WTC11 (cell line): ENCODE data around the gene PAM16. TPM values are rescaled to one million over a fixed set of nuclear protein-coding genes. Genes with fewer than 3 reads are reported as not detected.

Experiments used
- ATAC-seq: fragments of 200-7000 bp; cut with Tn5 transposase; 2 replicates; pipeline ENCODE4 v1.10.0; 2021; ENCODE audit warnings: mild to moderate bottlenecking, moderate library complexity
- CTCF ChIA-PET: fragments of 300-600 bp; sonication (Branson Sonifier 250); formaldehyde crosslinking; loops from one replicate; lab custom pipeline; 2021; ENCODE audit warnings: antibody characterized with exemption; lab: Charles Lee
- POLR2A ChIA-PET: fragments of 350-600 bp; sonication (Branson Sonifier 250); formaldehyde crosslinking; loops from one replicate; lab custom pipeline; 2021; ENCODE audit warnings: antibody characterized with exemption; lab: Charles Lee
- DNase-seq: peaks from one replicate; pipeline ENCODE4 v3.0.0; 2021; ENCODE audit warnings: low spot score
- H3K27ac Mint-ChIP-seq: 2 replicates; pipeline ENCODE4 v1.8.0; 2021; ENCODE audit warnings: mixed read lengths
- H3K27me3 Mint-ChIP-seq: 2 replicates; pipeline ENCODE4 v1.8.0; 2021; ENCODE audit warnings: low read depth, mild to moderate bottlenecking, moderate library complexity, mixed read lengths
- H3K36me3 Mint-ChIP-seq: 2 replicates; pipeline ENCODE4 v1.8.0; 2021; ENCODE audit warnings: mixed read lengths
- H3K4me1 Mint-ChIP-seq: 2 replicates; pipeline ENCODE4 v1.8.0; 2022; ENCODE audit warnings: mixed read lengths
- H3K4me3 Mint-ChIP-seq: 2 replicates; pipeline ENCODE4 v1.8.0; 2021; ENCODE audit warnings: mild to moderate bottlenecking, moderate library complexity, mixed read lengths
- H3K9me3 Mint-ChIP-seq: 2 replicates; pipeline ENCODE4 v1.8.0; 2021; ENCODE audit warnings: mixed read lengths
- CBFB ChIP-seq: sonication (generic); formaldehyde crosslinking; IDR thresholded peaks from 2 replicates; pipeline ENCODE4 v1.8.1; 2022; ENCODE audit warnings: mild to moderate bottlenecking, low read depth, missing genetic modification reagents
- CREM ChIP-seq: sonication (generic); formaldehyde crosslinking; IDR thresholded peaks from 2 replicates; pipeline ENCODE4 v1.8.1; 2022; ENCODE audit warnings: mild to moderate bottlenecking, missing genetic modification reagents, moderate library complexity
- EMX1 ChIP-seq: fragments of 250-450 bp; sonication (Bioruptor Pico); IDR thresholded peaks from 2 replicates; pipeline ENCODE4 v1.8.0; 2021; ENCODE audit warnings: mild to moderate bottlenecking
- FOXK1 ChIP-seq: sonication (generic); formaldehyde crosslinking; IDR thresholded peaks from 2 replicates; pipeline ENCODE4 v1.8.0; 2022; ENCODE audit warnings: mild to moderate bottlenecking, moderate library complexity, missing genetic modification reagents
- IRF1 ChIP-seq: sonication (generic); formaldehyde crosslinking; IDR thresholded peaks from 2 replicates; pipeline ENCODE4 v1.8.0; 2023; ENCODE audit warnings: missing genetic modification reagents
- JUN ChIP-seq: sonication (generic); formaldehyde crosslinking; IDR thresholded peaks from 2 replicates; pipeline ENCODE4 v1.8.0; 2023; ENCODE audit warnings: mild to moderate bottlenecking, missing genetic modification reagents
- MXD4 ChIP-seq: fragments of 250-450 bp; sonication (Bioruptor Pico); IDR thresholded peaks from 2 replicates; pipeline ENCODE4 v1.8.0; 2021; ENCODE audit warnings: mild to moderate bottlenecking, moderate library complexity, borderline replicate concordance
- NFATC4 ChIP-seq: fragments of 250-450 bp; sonication (Bioruptor Pico); IDR thresholded peaks from 2 replicates; pipeline ENCODE4 v1.9.0; 2021; ENCODE audit warnings: mild to moderate bottlenecking
- RELA ChIP-seq: sonication (generic); formaldehyde crosslinking; IDR thresholded peaks from 2 replicates; pipeline ENCODE4 v1.8.1; 2022; ENCODE audit warnings: missing genetic modification reagents, mild to moderate bottlenecking, borderline replicate concordance
- TCF7 ChIP-seq: sonication (generic); formaldehyde crosslinking; IDR thresholded peaks from 2 replicates; pipeline ENCODE4 v1.8.0; 2022; ENCODE audit warnings: mild to moderate bottlenecking, low read depth, missing genetic modification reagents, moderate library complexity
- ZMAT4 ChIP-seq: fragments of 250-450 bp; sonication (Bioruptor Pico); IDR thresholded peaks from 2 replicates; pipeline ENCODE4 v1.9.0; 2021; ENCODE audit warnings: mild to moderate bottlenecking
- ZNF425 ChIP-seq: fragments of 250-450 bp; sonication (Bioruptor Pico); conservative IDR thresholded peaks from 2 replicates; pipeline ENCODE4 v1.9.0; 2021; ENCODE audit warnings: mild to moderate bottlenecking
- total RNA-seq: library from RNA; stranded (reverse); gene quantifications from 3 replicates; pipeline ENCODE4 v1.2.3, GENCODE V29; 2021
- TF ChIP-seq, protein P1 (sequence below): fragments of 250-450 bp; sonication (Bioruptor Pico); IDR thresholded peaks from 2 replicates; pipeline ENCODE4 v1.8.0; 2021; ENCODE audit warnings: mild to moderate bottlenecking
- TF ChIP-seq, protein P2 (sequence below): sonication (generic); formaldehyde crosslinking; IDR thresholded peaks from 2 replicates; pipeline ENCODE4 v1.8.1; 2023; ENCODE audit warnings: mild to moderate bottlenecking, missing genetic modification reagents, moderate library complexity
- TF ChIP-seq, protein P3 (sequence below): sonication (generic); formaldehyde crosslinking; IDR thresholded peaks from 2 replicates; pipeline ENCODE4 v1.8.0; 2022; ENCODE audit warnings: mild to moderate bottlenecking, missing genetic modification reagents

The PAM16 gene
- total RNA-seq, 1 experiment from 2014 or later, result 88.9 TPM

- TF ChIP-seq, protein P1, sequence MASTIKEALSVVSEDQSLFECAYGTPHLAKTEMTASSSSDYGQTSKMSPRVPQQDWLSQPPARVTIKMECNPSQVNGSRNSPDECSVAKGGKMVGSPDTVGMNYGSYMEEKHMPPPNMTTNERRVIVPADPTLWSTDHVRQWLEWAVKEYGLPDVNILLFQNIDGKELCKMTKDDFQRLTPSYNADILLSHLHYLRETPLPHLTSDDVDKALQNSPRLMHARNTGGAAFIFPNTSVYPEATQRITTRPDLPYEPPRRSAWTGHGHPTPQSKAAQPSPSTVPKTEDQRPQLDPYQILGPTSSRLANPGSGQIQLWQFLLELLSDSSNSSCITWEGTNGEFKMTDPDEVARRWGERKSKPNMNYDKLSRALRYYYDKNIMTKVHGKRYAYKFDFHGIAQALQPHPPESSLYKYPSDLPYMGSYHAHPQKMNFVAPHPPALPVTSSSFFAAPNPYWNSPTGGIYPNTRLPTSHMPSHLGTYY, result no peak
- TF ChIP-seq FOXK1 (CRISPR knock-in tag) (no peak), TCF7 (CRISPR knock-in tag) (no peak), IRF1 (CRISPR knock-in tag) (no peak), CBFB (CRISPR knock-in tag) (no peak), ZNF425 (CRISPR knock-in tag) (no peak)
- TF ChIP-seq, protein P2, sequence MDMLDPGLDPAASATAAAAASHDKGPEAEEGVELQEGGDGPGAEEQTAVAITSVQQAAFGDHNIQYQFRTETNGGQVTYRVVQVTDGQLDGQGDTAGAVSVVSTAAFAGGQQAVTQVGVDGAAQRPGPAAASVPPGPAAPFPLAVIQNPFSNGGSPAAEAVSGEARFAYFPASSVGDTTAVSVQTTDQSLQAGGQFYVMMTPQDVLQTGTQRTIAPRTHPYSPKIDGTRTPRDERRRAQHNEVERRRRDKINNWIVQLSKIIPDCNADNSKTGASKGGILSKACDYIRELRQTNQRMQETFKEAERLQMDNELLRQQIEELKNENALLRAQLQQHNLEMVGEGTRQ (CRISPR knock-in tag), result no peak
- TF ChIP-seq, all 79 proteins: peak for 0
Measured at GRCh38 chr16:4320571-4321137, 30.5 kb downstream of the PAM16 start (continued).

DNA sequence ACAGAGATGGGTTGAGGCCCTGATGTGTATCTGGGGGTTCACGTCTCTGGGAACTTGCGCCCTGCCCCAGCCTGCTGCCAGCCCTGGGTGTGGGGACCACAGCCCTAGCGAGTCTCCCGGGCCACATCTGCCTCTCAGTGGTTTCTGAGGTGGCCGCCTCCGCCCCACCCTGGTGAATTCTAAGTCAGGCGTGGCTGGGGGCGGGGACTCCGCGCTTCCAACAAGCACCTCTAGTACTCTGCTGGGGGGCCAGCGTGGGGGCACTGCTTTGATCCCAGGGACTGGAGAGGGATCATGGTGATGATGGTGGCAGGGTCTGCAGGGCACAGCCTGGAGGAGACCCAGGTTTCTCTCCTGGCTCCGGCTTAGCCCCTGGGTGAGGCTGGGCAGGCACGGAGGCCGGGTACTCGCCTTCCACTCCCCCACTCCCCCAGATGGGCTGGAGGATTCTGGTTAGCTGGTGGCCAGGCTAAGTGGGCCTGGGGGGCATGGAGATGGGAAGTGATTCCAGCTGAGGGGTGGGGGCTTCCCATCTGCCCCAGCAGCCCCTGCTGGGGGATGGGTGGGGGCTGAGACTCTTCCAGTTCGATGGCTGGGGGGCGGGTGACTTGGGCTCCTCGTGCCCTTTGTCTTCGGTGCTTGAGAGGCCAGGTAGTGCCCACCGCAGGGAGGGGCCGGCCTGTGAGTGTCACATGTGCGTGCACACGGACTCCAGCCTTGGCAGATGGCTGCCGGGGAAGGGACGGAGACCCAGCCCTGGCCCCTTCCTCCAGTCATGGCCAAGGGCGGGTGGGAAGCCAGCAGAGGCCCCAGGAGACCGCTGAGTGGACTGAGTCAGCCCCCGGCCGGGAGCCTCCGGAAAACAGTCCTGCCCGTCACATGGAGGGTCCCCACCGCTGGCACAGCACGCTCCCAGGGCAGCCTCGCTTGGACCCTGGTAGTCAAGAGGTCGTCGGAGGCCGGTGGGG is 31.4 kb downstream of the PAM16 start:
- TF ChIP-seq, protein P3, sequence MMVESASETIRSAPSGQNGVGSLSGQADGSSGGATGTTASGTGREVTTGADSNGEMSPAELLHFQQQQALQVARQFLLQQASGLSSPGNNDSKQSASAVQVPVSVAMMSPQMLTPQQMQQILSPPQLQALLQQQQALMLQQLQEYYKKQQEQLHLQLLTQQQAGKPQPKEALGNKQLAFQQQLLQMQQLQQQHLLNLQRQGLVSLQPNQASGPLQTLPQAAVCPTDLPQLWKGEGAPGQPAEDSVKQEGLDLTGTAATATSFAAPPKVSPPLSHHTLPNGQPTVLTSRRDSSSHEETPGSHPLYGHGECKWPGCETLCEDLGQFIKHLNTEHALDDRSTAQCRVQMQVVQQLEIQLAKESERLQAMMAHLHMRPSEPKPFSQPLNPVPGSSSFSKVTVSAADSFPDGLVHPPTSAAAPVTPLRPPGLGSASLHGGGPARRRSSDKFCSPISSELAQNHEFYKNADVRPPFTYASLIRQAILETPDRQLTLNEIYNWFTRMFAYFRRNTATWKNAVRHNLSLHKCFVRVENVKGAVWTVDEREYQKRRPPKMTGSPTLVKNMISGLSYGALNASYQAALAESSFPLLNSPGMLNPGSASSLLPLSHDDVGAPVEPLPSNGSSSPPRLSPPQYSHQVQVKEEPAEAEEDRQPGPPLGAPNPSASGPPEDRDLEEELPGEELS, result no peak
- no peak for TF ChIP-seq EMX1
- TF ChIP-seq TCF7 (CRISPR knock-in tag), result no peak
- TF ChIP-seq RELA (CRISPR knock-in tag), result no peak
- TF ChIP-seq CREM (CRISPR knock-in tag), result no peak
- no peak for TF ChIP-seq MXD4 (CRISPR knock-in tag)
- no peak for TF ChIP-seq ZMAT4 (CRISPR knock-in tag)
- TF ChIP-seq JUN (CRISPR knock-in tag), result no peak
- no peak for TF ChIP-seq NFATC4 (CRISPR knock-in tag)
- TF ChIP-seq, protein P1, result no peak
- H3K9me3 Mint-ChIP-seq, result no peaks in the 10 kb centered on the region

More for the DNA sequence above, 31.4 kb downstream of the PAM16 start:
- ChIA-PET CTCF (interaction anchor here (1.2 to 6.1 kb wide), 4 partner anchors 8 to 71 kb away, joined by 3 to 56 read pairs (median 6); no protein-coding TSS in a partner anchor), POLR2A (no interaction called here)
- peaks cover 4% of the 10 kb centered on the region for H3K27me3 Mint-ChIP-seq
- peaks cover 33% of the 10 kb centered on the region for H3K4me1 Mint-ChIP-seq
- ATAC-seq (no peak), DNase-seq (no peak)
- H3K27ac Mint-ChIP-seq, result no peak overlapping the region
- H3K4me3 Mint-ChIP-seq, result no peak overlapping the region
- H3K36me3 Mint-ChIP-seq, result no peaks in the 10 kb centered on the region
